Endometrium (tissue), 2 donors: Measurements from ENCODE around the gene CNGA2.

Source experiments
- FAIRE-seq: peaks from 2 replicates; lab custom pipeline; 2012; peaks lifted over from hg19 to GRCh38; lab: Jason Lieb, UNC
- donor health status: control.
- donor health status: control.

Gene CNGA2

DNA sequence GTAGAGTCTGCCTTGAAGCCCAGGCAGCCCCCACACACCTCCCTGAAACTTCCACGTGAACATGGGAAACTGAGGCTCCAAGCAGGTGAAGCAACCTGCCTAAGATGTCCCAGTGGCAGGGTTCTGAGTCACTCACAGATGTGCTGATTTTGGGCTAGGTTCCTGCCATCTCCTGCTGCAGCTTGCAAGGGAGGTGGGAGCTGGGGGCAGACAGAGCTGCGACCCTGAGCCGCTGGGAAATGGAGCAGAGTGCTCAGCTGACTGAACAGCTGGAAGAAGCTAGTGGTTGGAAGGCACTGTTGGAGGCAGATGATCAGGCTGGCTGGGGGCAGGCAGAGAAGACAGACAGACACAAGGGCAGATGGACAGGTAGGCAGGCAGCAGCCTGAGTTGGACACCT, 22.3 kb upstream of the CNGA2 start:
- no peak for FAIRE-seq

- no peak for FAIRE-seq
These were observed 20.7 kb upstream of the CNGA2 start for GRCh38 chrX:151713849-151714248.

DNA sequence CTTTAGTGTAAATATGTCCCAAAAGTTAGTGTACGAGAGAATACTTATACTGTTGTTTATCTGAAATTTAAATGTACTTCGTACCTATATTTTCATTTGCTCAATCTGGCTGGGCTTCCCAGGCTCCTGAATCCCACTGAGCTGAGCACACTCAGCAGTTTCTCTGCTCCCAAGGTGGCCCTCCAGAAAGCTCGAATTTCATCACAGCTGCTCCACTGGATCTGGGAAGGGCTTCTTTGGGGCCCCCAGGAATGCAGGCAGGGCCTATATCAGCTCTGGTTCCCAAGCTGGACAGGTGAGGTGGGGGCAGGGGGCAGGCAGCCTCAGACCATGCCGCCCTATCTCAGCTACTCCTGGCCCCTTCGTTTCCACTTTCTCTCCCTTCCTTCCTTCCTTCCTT, 20.2 kb upstream of the CNGA2 start:
- no peak for FAIRE-seq

- FAIRE-seq, result no peak
These were observed 18.8 kb upstream of the CNGA2 start, which contains the start of gene FATE1 for GRCh38 chrX:151715752-151716151. Gene FATE1 (plus strand): TSS chrX:151716035. CDS start chrX:151716120, 85 bp downstream.

DNA sequence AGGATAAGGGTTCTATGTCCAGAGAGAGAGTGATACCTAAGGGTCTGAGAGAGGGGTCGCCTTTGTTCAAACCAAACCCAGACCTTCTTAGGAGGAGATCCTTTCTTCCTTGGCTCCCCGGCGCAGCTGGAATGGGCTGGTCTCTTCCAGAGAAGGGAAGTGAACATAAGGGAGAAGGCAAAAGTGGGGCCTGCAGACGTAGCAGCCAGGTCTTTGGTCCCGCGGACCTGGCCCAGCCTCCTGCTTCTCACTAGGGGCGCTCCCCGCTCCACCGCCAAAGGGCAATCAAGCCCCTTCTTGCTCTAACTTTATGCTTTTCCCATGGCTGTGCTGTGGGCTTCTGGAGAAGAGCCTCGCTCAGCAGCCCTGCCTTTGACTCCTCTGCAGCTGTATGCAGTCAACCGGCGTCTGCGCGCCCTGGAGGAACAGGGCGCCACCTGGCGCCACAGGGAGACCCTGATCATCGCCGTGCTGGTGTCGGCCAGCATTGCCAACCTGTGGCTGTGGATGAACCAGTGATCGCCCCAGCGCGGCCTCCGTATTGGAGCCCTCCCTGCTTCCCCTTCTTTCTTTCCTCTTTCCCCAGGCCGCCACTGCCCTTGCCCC, 12.2 kb upstream of the CNGA2 start:
- FAIRE-seq, result no peak

- no peak for FAIRE-seq
These were observed 11.3 kb upstream of the CNGA2 start for GRCh38 chrX:151723156-151723760.

DNA sequence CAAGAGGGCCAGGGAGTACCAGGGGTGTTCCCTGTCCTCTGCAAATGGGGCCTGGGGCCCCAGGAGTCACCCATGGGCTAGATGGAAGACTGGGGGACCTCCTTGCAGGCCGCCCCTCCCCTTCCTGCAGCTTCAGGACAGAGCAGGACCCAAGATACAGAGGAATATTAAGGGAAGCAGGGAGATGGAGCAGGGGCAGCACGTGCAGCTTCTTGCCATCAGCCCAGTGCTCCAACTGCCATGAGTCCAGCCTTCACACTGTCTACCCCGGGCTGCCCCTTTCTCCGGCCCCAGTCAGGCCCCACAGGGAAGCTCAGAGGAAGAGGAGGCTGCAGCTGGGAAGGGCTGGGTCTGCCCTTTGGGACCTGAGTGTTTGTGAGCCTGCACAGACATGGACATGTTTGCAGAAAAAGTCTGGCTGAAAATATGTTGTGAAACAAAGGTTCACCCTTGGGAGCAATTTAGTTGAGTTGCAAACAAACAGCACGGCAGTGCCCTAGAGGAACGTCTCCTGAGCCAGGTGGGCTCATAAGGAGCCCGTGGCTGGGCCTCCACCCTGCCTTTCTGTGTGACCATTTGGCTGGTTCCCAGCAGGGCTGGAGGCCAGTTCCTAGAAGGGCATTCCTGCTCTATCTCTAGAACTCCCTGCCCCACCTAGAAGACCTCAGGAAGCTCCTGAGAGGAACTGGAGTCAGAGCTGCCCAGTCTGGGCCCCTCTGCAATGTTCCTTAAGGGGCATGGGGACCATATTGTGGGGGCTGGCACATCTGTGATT, 9.8 kb upstream of the CNGA2 start:
- no peak for FAIRE-seq

DNA sequence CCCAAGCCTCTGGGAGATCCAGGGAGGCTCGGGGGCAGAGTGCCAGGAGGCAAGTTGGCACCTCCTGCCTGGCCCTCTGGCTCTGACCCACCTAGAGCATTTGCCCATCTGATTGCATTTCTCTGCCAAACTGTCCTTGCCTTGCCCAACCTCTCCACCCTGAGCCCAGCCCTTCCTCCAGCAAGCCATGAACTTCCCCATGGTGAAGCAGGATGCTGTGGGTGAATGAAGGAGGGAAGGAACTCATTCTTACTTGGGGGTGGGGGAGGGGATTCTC, 9.3 kb upstream of the CNGA2 start:
- no peak for FAIRE-seq

DNA sequence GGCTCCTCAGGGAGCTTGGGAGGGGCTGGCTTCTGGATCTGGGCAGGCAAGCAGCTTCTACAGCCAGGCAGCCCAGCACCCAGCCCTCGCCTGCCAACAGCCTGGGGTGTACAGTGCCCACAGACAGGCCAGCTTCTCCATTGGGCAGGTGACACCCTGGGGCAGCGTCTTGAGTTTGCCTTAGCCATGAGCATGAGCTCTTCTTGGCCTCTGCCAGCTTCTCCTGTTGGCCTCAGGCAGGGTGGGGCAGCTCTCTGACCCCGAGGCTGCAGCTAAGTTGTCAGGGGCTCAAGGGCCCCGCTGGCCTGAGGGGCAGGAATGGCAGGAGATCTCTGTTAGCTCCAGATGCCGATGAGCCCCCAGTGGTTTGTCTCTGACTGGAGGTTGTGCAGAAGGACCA, 7.8 kb upstream of the CNGA2 start:
- FAIRE-seq, result no peak

DNA sequence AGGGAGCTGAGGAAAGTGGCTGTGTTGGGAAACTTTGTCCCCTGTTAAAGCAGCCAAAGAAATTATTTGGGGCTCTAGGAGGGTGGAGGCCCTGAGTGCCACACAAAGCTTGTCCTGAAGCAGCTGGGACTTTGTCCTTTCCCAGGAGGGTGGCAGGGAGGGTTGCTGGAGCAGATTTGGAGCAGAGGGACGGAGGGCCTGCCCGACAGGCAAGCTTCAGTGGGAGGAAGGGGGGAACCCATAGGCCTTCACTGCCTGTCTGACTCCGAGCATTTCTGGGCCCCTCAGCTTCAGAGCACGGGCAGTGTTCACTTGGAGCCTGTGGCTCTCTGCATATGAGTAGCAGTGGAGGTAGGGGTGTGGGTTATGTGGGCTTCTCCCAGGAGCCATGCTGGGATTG, 7.2 kb upstream of the CNGA2 start:
- no peak for FAIRE-seq

DNA sequence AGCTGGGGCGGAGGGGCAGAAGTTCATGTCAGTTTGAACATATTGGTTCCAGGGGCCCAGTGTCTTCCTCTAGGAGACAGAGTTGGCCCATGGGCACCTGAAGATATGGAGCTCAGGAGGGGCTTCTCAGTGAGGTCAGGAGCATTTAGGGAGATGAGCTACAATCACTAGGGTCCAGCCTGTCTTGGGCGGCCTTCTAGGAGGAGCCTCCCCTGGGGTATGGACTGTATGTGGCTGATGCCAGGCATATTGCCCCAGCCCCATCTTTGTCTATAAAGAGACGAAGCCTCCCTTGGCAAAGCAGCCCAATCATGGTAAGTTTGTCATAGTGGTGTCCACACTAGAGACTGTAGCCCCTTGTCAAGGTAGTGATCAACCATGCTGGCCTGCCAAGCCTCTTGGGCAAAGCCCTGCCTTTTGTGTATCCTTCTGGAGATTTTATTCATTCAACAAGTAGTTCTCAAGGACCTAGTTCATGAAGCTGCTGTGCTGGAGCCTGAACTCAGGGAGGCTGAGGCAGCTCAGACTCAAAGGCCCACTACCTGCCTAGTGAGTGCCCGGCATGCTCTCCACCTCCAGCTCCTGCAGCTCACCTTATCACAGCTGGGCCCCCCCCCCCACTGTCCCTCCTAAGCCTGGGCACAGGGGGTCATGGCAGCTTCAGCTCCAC, 5.4 kb upstream of the CNGA2 start:
- no peak for FAIRE-seq

DNA sequence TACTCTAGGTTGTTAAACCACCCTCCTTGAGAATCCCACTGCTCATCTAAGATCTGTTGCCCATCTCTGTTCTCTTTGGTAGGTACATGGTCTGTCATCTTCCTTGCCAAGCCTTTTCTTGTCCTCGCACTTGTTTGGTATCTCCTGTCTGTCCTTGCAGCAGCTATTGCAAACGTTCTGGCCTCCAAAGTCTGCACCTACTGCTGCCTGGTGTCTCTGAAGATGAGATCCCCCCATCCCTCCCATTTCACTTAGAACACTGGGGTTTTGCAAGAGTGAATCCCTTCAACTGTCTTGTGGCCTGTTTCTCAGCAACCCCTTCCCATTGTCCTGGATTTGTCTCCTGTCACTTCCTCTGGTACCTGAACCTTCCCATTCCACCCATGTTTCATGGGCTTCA, 673 bp downstream of the CNGA2 start:
- FAIRE-seq, result no peak

DNA sequence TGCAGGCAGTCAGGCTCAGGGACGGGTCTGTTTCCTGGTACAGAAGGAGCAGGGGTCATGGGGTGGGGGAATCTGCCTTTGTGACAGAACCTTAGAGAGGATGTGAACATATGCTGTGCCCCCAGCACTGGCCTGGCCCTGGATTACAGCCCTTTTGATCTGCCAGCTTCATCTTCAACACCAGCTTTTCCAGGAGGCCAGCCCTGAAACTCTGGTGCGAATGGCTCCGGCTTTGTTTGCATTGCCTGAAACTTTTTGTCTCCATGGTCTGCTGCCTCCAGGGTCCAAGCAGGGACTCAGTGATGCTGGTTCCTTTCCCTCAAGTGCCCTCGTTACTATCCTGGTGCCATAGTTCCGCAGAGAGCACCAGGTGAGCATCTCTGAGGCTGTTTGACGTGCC, 2.1 kb downstream of the CNGA2 start:
- no peak for FAIRE-seq

DNA sequence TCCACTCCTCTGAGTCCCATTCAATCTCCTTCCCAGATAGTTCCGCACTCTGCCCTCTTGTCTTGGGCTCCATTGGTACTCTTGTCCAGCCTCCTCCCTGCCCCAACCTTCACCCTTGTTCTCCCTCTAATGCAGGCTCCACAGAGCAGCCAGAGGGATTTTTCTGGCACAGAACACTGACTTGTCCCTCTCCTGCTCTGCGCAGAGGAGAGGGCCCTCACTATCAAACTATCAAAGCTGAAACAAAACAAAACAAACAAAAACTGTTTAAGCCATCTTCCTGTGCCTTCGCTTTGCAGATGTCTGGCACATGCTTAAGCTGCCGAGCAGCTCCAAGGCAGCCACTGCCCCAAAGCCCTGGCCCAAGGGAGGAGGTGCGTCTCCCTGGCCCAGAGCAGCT, 2.9 kb downstream of the CNGA2 start:
- FAIRE-seq, result no peak

DNA sequence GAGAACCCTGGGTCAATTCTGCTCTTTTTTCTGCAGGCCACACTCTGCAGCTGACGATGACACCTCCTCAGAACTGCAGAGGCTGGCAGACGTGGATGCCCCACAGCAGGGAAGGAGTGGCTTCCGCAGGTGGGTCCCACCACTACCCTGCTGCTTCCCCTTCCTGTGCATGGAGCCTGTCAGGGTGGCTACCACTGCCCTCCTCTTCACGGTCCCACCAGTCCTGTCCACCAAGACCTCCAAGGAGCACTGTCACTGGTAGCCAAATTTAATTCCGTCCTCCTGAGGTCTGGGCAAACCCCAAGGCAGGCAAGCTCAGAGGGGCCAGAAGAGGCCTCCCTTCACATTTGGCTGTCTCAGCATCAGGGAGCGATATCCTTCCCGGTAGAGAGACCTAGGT, 4.2 kb downstream of the CNGA2 start:
- no peak for FAIRE-seq

- no peak for FAIRE-seq
These were observed 7.1 kb downstream of the CNGA2 start for GRCh38 chrX:151741606-151742005.

- no peak for FAIRE-seq
These were observed 7.8 kb downstream of the CNGA2 start for GRCh38 chrX:151742311-151742710.

- FAIRE-seq, result no peak
These were observed 9.3 kb downstream of the CNGA2 start for GRCh38 chrX:151743651-151744470.

GRCh38 chrX:151745651-151746050, 11.1 kb downstream of the CNGA2 start:
- no peak for FAIRE-seq

GRCh38 chrX:151746502-151746901, 12.0 kb downstream of the CNGA2 start:
- no peak for FAIRE-seq

DNA sequence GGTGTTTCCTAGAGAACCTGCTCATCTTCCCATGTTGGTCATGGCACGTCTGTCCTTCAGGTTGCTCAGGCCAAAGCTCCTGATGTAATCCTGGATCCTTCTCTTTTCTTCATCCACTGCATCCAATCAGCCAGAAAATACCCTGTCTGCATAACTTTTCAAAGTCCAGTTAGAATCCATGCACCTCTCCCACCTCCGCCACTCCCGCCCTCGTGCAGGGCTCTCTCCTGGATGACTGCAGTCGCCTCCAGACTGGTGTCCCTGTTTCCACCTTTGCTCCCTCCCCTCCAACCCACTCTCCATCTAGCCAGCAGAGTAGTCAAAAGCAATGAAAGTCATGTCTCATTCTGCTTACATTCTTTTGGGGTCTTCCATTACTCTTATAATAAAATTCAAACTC, 16.0 kb downstream of the CNGA2 start:
- FAIRE-seq, result no peak

DNA sequence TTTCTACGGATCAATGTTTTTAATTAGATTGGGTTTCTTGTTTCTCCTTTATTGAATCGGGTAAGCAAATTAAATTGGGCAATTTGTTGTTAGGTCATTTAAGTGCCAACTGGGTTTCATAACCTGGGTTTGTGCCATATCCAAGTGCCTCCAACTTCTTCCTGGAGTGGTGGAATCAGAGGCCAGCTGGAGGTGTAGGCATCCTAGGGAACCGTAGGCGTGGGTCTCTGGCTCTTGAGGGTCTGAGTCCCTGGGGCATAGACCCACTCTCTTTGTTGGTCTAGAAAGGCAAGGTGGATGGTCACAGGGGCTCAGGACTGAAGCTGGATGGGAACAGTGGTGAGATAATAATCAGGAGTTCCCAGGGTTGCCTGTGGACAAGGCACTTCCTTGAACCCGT, 18.3 kb downstream of the CNGA2 start:
- no peak for FAIRE-seq
